ENCODE data around the gene CRYL1. TPM values are rescaled to one million over a fixed set of nuclear protein-coding genes. Genes with fewer than 3 reads are reported as not detected.
A peak's percentile ranks its signal among the peaks of the same experiment; 100 is the strongest.

Gene CRYL1
- polyA plus RNA-seq, 1 of the 3 experiments (the other 2 are of a cell fraction), result 34.8 TPM

- no peak for TF ChIP-seq REST (IDR thresholded peaks at IDR 0.05; ENCODE audit: low read depth, low read length)
Measured at GRCh38 chr13:20482787-20483186, 42.9 kb downstream of the CRYL1 start (continued).

GRCh38 chr13:20482275-20482761 is 43.3 kb downstream of the CRYL1 start:
- no peaks in the 10 kb centered on the region for H3K36me3 ChIP-seq (replicated peaks in 1 of 2; ENCODE audit: control insufficient read depth in 1 of 2, insufficient read depth in 2 of 2, low read length in 1 of 2)
- no peak overlapping the region for H3K27ac ChIP-seq (ENCODE audit: low read depth in 2 of 2, low read length in 1 of 2)
- no peaks in the 10 kb centered on the region for H4K20me1 ChIP-seq (ENCODE audit: insufficient read depth)
- H3K9me3 ChIP-seq, result no peaks in the 10 kb centered on the region
- no peaks in the 10 kb centered on the region for H3K27me3 ChIP-seq (ENCODE audit: insufficient read depth)
- peak; percentile 47 for DNase-seq
- ChIA-PET CTCF (interaction anchor here (0.5 to 1.6 kb wide), 4 partner anchors 12 to 466 kb away, joined by 3 to 4 read pairs (median 3); no protein-coding TSS in a partner anchor), POLR2A (no interaction called here)
- no peaks in the 10 kb centered on the region for H3F3A ChIP-seq (replicated peaks; ENCODE audit: insufficient read depth)
- WGBS (ENCODE audit: low lambda C conversion rate), result 68% methylated on average over 11 of the region's 11 CpGs
- TF ChIP-seq ZBTB33 (IDR thresholded peaks at IDR 0.05; ENCODE audit: borderline replicate concordance, low read depth) (no peak), FOXM1 (IDR thresholded peaks at IDR 0.05; ENCODE audit: low read depth) (no peak), EP300 (IDR thresholded peaks at IDR 0.05; ENCODE audit: borderline replicate concordance in 1 of 2, low read depth in 1 of 2, low read length in 1 of 2) (no peak), POLR2AphosphoS5 (IDR thresholded peaks at IDR 0.05; ENCODE audit: low read depth, low read length) (no peak), RCOR1 (IDR thresholded peaks at IDR 0.05; ENCODE audit: low read length) (no peak), ELF1 (IDR thresholded peaks at IDR 0.05) (no peak), USF2 (IDR thresholded peaks at IDR 0.05; ENCODE audit: borderline replicate concordance, low read depth, low read length) (no peak), PBX3 (IDR thresholded peaks at IDR 0.05) (no peak), NRF1 (IDR thresholded peaks at IDR 0.05; ENCODE audit: low read depth, low read length) (no peak), FOSL2 (IDR thresholded peaks at IDR 0.05; ENCODE audit: borderline replicate concordance, low read depth) (no peak), USF1 (IDR thresholded peaks at IDR 0.05; ENCODE audit: borderline replicate concordance, low read depth) (no peak), CHD2 (IDR thresholded peaks at IDR 0.05; ENCODE audit: low read length, partially characterized antibody) (no peak), RAD21 (IDR thresholded peaks at IDR 0.05; ENCODE audit: low read length) (no peak), IRF3 (IDR thresholded peaks at IDR 0.05; ENCODE audit: low read depth, low read length) (no peak), SIN3A (IDR thresholded peaks at IDR 0.05; ENCODE audit: borderline replicate concordance, low read depth, low read length) (no peak)
- no peaks in the 10 kb centered on the region for H3K9me2 ChIP-seq
- peaks cover 0 to 2% of the 10 kb centered on the region in 2 experiments; a peak in 1 of 4 replicates for H3K4me1 ChIP-seq (ENCODE audit: control insufficient read depth in 1 of 2, insufficient read depth in 2 of 2, low read depth in 1 of 2, low read length in 1 of 2)
- no peak overlapping the region for H3K4me2 ChIP-seq
- no peak overlapping the region for H3K9ac ChIP-seq
- H3K4me3 ChIP-seq (ENCODE audit: low read depth in 2 of 2, low read length in 1 of 2), result no peak overlapping the region
- no peaks in the 10 kb centered on the region for H3K79me2 ChIP-seq (ENCODE audit: insufficient read depth)
- H2AFZ ChIP-seq (ENCODE audit: low read depth), result no peak overlapping the region

Measured in SK-N-SH (cell line).